ENCODE measurements around the gene KIF15.
"Not testable (repeated sequence)": the region's sequence is repeated elsewhere in the genome, so short reads cannot be mapped to it uniquely, and the experiment has no call there.

Gene KIF15

GRCh38 chr3:44761424-44762169, at the start of gene KIF15, which contains the start of gene KIAA1143:
KIF15 (plus strand) TSS chr3:44761794; CDS start chr3:44761866, 72 bp downstream.
KIAA1143 (minus strand) TSS chr3:44761619; CDS start chr3:44761602, 17 bp downstream.
- DNase-seq (ENCODE audit: low read depth): peak; percentile 97

DNA sequence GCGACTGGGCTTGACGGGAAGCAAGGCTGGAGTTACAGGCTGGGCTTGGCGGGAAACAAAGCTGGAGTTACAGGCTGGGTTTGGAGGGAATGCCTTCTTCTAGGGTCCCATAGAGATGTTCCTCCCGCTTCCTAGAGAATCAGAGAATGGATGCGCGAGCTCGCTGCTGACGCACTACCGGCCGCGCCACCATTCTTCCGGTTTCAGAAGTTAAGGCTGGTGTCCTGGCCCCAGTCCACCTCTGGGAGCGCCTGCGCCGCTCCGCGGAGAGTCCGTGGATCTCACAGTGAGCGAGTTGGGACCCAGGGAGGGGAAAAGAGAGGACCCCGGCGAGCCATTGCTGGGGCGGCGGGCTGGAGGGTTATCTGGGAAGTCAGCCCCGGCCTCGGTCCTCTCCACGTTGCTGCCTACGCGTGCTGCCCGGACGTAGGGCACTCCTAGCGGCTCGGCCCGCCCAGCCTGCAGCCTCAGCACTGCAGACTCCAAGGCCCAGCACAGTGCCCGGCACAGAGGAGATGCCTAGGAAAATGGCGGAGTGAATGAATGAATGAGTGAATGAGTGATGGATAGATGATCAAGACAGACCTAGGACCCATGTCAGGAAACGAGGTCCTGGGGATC, 49.0 kb upstream of the KIF15 start, which contains the start of gene ZNF502:
TSS of gene ZNF502 (plus strand) at position 206 of the 621 bp plus-strand sequence. CDS start 7,602 bp downstream, outside the sequence.
- DNase-seq (ENCODE audit: low read depth): peak; percentile 53

DNA sequence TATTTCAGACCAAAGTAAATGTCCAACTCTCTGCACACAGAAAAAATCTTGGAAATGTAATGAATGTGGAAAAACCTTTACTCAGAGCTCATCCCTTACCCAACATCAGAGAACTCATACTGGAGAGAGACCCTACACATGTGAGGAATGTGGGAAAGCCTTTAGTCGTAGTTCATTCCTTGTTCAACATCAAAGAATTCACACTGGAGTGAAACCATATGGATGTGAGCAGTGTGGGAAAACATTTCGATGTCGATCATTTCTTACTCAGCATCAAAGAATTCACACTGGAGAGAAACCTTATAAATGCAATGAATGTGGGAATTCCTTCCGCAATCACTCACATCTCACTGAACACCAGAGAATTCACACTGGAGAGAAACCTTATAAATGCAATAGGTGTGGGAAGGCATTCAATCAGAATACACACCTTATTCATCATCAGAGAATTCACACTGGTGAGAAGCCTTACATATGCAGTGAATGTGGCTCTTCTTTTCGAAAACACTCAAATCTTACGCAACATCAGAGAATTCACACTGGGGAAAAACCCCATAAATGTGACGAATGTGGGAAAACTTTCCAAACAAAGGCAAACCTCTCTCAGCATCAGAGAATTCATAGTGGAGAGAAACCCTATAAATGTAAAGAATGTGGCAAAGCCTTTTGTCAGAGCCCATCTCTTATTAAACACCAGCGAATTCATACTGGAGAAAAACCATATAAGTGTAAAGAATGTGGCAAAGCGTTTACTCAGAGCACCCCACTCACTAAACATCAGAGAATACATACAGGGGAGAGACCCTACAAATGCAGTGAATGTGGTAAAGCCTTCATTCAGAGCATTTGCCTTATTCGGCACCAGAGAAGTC, 40.1 kb upstream of the KIF15 start:
- DNase-seq (ENCODE audit: low read depth): no peak

GRCh38 chr3:44722103-44722401, 39.5 kb upstream of the KIF15 start:
- no peak for DNase-seq (ENCODE audit: low read depth)

GRCh38 chr3:44729384-44729910, 32.1 kb upstream of the KIF15 start, which contains the start of gene ZNF501:
ZNF501 (plus strand) TSS chr3:44729635; CDS start chr3:44734422, 4,787 bp downstream.
- DNase-seq (ENCODE audit: low read depth): peak; percentile 82

DNA sequence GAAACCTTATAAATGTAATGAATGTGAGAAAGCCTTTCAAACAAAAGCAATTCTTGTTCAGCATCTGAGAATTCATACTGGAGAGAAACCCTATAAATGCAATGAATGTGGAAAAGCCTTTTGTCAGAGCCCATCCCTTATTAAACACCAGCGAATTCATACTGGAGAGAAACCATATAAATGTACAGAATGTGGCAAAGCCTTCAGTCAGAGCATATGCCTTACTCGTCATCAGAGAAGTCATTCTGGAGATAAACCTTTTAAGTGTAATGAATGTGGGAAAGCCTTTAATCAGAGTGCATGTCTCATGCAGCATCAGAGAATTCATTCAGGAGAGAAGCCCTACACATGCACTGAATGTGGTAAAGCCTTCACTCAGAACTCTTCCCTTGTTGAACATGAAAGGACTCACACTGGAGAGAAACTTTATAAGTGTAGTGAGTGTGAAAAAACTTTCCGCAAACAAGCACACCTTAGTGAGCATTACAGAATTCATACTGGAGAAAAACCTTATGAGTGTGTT, 26.9 kb upstream of the KIF15 start:
- no peak for DNase-seq (ENCODE audit: low read depth)

DNA sequence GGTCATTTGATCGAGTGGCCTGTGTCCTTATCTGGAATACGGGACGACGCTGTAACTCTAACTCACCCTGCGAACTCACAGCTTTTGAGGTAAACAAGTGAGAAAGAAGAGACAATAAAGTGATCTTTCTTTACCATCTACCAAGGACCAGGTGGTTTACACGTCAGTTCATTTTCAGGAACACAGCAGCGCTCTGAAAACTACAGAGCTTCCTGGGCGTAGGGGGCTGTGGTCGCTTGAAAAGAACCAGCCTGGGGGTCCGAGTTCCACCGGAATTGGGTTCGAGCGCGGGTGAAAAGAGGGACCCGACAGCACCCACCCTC, 532 bp upstream of the KIF15 start:
- DNase-seq (ENCODE audit: low read depth): no peak

DNA sequence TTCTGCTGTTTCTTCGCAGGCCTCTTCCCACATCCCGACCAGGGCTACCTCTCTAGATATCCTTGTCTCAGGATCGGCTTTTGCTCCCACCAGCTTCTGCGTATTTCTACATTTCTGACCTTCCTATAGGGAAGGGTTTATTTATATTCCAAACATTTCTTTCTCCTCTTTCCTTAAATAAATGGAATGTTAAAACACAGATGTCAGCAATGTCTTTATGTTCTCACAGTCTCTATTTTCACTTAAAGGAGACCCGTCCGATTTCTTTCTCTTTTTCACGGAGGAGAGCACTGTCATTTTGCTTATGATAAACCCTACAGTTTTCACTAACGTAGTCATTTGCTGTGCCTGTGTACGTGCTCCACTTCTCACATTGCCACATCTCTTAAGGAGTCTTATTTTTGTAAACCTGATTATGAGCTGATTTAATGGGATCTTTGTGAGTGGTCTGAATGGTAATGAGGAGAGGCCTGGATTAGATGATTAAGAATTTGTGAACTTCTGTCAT, 630 bp downstream of the KIF15 start:
- no peak for DNase-seq (ENCODE audit: low read depth)

DNA sequence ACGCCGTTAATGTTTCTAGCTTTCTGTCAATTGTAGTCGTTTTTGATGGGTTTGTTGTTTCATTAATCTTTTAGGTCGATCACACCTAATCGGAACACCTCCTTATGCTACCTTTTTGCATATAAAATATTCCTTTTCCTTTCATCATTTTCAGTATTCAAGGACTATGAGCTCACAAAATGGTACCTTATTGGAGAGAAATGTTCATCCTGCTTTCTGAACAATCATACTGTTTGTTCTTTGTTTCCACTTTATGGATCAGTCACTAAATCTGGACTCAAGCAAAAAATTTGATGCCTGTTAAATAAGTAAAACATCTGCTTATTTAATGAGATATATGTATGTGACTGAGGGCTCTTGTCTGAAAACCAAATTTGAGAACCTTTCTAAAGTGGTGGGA, 1.1 kb downstream of the KIF15 start:
- no peak for DNase-seq (ENCODE audit: low read depth)

- DNase-seq (ENCODE audit: low read depth): no peak
These were observed 2.7 kb downstream of the KIF15 start for GRCh38 chr3:44764248-44764647.

DNA sequence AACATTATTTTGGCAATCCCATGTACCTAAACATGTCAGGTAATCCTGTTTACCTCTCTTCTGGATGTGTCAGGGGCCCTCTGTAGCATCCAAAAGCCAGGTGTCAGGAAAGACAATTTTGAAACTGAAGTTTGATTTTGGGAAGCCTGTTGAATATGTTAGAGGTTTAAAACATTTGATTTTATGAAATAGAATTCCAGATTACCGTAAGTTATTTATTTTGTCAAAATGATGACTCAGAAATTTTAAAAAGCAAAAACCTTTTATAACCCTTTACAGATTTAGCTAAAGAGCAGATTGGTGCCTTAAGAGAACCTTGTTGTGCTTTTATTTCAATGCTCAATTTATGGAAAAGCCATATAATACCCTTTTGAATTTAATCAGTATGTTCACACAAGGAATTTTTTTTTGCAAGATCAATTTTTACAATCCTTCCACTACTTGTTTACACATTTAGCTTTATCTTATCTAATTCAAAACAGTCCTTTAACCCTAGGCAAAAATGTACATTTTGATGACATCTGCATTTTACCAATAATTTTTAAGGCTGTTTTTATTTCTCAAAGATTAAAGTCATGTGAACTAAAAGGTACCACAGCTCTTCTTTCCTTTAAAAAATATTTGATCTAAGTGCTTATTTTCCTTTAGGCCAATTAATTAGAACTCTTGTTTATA, 10.0 kb downstream of the KIF15 start:
- no peak for DNase-seq (ENCODE audit: low read depth)

DNA sequence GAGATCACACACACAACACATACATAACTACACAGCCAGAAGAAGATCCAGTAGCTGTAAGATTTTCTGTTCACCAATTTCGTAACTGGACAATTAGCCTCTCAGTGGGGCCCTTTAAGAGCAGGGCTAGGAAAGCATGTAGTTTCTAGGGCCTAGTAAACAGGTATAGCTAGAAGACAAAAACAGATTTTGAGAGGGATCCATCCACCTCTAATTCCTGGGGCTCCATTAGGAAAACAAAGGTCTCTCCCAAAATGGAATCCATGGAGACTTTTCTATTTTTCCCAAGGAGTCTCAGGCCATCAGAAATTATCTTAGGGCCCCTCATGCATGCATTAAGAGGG, 10.5 kb downstream of the KIF15 start:
- DNase-seq (ENCODE audit: low read depth): no peak

GRCh38 chr3:44782891-44783290, 21.3 kb downstream of the KIF15 start:
- no peak for DNase-seq (ENCODE audit: low read depth)

GRCh38 chr3:44795197-44795596, 33.6 kb downstream of the KIF15 start:
- DNase-seq (ENCODE audit: low read depth): no peak

- DNase-seq (ENCODE audit: low read depth): no peak
These were observed 40.4 kb downstream of the KIF15 start for GRCh38 chr3:44802011-44802410.

DNA sequence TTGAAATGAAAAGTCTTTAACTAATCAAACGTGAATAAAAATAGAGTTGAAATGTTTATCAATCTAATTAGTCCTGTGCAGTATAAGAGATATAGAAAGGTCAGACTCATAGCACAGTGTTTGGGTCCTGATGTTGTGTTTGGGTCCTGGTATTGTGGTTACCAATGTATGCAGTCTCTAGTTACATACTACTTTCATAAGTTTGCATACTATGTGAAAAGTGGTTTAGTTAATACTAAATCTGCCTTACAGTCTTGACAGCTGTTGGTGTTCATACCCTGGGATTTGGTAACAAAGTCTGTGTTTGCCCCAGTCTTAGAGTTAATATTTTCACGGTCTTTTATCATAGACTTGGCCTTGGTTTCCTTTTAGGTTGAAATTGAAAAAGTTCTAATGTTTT, 41.7 kb downstream of the KIF15 start:
- no peak for DNase-seq (ENCODE audit: low read depth)

GRCh38 chr3:44805960-44806359, 44.4 kb downstream of the KIF15 start:
- no peak for DNase-seq (ENCODE audit: low read depth)

GRCh38 chr3:44814751-44815150, 53.2 kb downstream of the KIF15 start:
- DNase-seq (ENCODE audit: low read depth): no peak

- DNase-seq (ENCODE audit: low read depth): not testable (repeated sequence)
These were observed 54.7 kb downstream of the KIF15 start for GRCh38 chr3:44816334-44816733.

DNA sequence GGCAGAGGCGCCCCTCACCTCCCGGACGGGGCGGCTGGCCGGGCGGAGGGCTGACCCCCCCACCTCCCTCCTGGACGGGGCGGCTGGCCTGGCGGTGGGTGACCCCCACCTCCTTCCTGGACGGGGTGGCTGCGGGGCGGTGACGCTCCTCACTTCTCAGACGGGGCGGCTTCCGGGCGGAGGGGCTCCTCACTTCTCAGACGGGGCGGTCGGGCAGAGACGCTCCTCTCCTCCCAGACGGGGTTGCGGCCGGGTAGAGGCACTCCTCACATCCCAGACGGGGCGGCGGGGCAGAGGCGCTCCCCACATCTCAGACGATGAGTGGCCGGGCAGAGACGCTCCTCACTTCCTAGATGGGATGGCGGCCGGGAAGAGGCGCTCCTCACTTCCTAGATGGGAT, 59.6 kb downstream of the KIF15 start:
- DNase-seq (ENCODE audit: low read depth): not testable (repeated sequence)

DNA sequence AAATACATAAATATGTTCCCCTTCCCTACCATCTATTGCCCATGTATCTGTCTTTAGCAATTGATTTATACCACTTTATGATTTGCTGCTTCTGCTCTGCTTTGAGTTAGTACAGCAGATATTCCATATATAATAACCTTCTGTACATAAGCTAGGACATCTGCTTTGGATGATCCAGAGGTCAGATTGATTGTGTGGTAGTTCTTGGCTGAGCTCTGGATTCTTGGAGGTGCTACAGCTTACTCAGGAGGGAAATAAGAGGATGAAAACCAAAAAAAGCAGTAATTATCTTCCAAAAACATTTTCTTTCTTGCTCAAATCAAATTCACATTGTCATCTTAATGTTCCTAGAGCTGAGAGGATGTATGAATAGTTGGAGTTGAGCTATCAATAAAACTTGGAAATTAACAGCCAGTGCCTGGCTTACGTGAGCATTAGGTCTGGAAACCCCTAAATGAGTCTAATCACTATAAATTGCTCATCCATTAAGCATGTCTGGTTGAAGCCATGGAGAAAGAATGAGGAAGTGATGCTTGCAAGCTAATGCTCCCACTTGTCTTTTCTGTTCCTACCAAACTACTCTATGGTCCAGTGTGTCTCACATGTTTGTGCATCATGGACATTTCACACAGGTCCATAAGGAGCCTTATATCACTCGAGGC, 63.8 kb downstream of the KIF15 start:
- no peak for DNase-seq (ENCODE audit: low read depth)

Data from stimulated activated CD4-positive, alpha-beta T cell treated with anti-CD3 and anti-CD28 coated beads, Interleukin-2, amount 100 ng/mL, for 4 hours (primary cell).